Cerebellar nuclear complex (tissue), 1 donor: ENCODE data around the gene NFKBIB.

Experiments
- DNase-seq, 2 experiments: peaks; one replicate each; lab custom pipeline; 2025; lab: John Stamatoyannopoulos, UW

NFKBIB gene

GRCh38 chr19:38904581-38905539 lies 5.1 kb downstream of the NFKBIB start:
- DNase-seq = no peak

GRCh38 chr19:38905620-38906019 lies 5.9 kb downstream of the NFKBIB start:
- no peak for DNase-seq

GRCh38 chr19:38907227-38907626 lies 7.5 kb downstream of the NFKBIB start:
- no peak for DNase-seq

- no peak for DNase-seq
Observed at GRCh38 chr19:38907670-38908069, 7.9 kb downstream of the NFKBIB start.

- DNase-seq = no peak
Observed at GRCh38 chr19:38908911-38909310, 9.1 kb downstream of the NFKBIB start.

GRCh38 chr19:38910488-38910887 lies 10.7 kb downstream of the NFKBIB start:
- DNase-seq = no peak

GRCh38 chr19:38911388-38912001 lies 11.7 kb downstream of the NFKBIB start:
- DNase-seq = no peak

GRCh38 chr19:38912600-38913514 lies 13.1 kb downstream of the NFKBIB start:
- DNase-seq = no peak

GRCh38 chr19:38913958-38914357 lies 14.2 kb downstream of the NFKBIB start:
- DNase-seq = no peak

GRCh38 chr19:38915329-38916321 lies 15.9 kb downstream of the NFKBIB start:
- DNase-seq = no peak

- no peak for DNase-seq
Observed at GRCh38 chr19:38917516-38917915, 17.7 kb downstream of the NFKBIB start.

GRCh38 chr19:38917921-38918491 lies 18.2 kb downstream of the NFKBIB start:
- no peak for DNase-seq

- no peak for DNase-seq
Observed at GRCh38 chr19:38918526-38918925, 18.8 kb downstream of the NFKBIB start.

GRCh38 chr19:38919837-38920601 lies 20.2 kb downstream of the NFKBIB start:
- DNase-seq = no peak

- no peak for DNase-seq
Observed at GRCh38 chr19:38920602-38921419, 21.0 kb downstream of the NFKBIB start.

- DNase-seq = no peak
Observed at GRCh38 chr19:38921420-38922274, 21.9 kb downstream of the NFKBIB start.

- no peak for DNase-seq
Observed at GRCh38 chr19:38922482-38922881, 22.7 kb downstream of the NFKBIB start.

- no peak for DNase-seq
Observed at GRCh38 chr19:38924388-38924787, 24.6 kb downstream of the NFKBIB start.
